DND-41 (cell line): ENCODE measurements around the gene NEAT1.

Source experiments
- EZH2 ChIP-seq: IDR thresholded peaks from 3 replicates; pipeline ENCODE4 v1.6.1; 2012; ENCODE audit warnings: borderline replicate concordance, low read depth, mild to moderate bottlenecking, moderate library complexity, low read length, inconsistent platforms; ENCODE audit not compliant: severe bottlenecking
- TF ChIP-seq, protein P1 (sequence below): IDR thresholded peaks from 2 replicates; pipeline ENCODE4 v1.5.1; 2012; ENCODE audit warnings: borderline replicate concordance, low read length, moderate library complexity, mild to moderate bottlenecking; ENCODE audit not compliant: poor library complexity, severe bottlenecking; ENCODE audit errors: extremely low read depth

DNA sequence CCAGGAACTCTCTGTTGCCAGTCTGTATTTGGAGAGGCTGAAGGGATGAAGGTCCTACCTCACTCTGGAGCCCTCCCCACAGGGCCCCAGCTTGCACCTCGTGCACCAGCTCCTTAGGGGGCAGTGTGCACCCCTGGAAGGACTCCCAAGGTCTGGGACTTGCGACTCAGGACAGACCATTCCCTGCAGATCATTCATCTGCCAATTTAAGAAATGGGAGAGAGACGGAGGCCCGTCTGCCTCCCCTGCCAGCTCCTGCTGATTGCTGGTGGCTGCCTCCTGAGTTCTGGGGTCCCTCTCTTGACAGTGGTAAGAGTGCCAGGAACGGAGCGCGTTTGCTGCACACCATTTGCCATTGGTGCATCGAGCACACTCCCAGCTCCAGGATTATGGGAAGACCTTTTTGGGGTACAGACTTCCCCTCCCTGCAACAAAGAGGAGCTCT is 48.9 kb downstream of the NEAT1 start:
- TF ChIP-seq, protein P1, sequence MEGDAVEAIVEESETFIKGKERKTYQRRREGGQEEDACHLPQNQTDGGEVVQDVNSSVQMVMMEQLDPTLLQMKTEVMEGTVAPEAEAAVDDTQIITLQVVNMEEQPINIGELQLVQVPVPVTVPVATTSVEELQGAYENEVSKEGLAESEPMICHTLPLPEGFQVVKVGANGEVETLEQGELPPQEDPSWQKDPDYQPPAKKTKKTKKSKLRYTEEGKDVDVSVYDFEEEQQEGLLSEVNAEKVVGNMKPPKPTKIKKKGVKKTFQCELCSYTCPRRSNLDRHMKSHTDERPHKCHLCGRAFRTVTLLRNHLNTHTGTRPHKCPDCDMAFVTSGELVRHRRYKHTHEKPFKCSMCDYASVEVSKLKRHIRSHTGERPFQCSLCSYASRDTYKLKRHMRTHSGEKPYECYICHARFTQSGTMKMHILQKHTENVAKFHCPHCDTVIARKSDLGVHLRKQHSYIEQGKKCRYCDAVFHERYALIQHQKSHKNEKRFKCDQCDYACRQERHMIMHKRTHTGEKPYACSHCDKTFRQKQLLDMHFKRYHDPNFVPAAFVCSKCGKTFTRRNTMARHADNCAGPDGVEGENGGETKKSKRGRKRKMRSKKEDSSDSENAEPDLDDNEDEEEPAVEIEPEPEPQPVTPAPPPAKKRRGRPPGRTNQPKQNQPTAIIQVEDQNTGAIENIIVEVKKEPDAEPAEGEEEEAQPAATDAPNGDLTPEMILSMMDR = peak; percentile 67
- no peak for TF ChIP-seq EZH2
